HEK293 (cell line): Measurements from ENCODE around the gene ZDHHC14.

ENCODE experiments used
- CTCF ChIA-PET: fragments of 350-600 bp; formaldehyde crosslinking; extraction: SDS; loops from one replicate; lab custom pipeline; 2021; ENCODE audit warnings: antibody characterized with exemption; lab: Yijun Ruan, JAX
- POLR2A ChIA-PET: fragments of 300-600 bp; formaldehyde crosslinking; extraction: SDS; loops from one replicate; lab custom pipeline; 2020; ENCODE audit warnings: antibody characterized with exemption, inconsistent platforms; lab: Yijun Ruan, JAX
- H3K27ac ChIP-seq: fragments of 200-500 bp; sonication (Bioruptor generic); 2 replicates; pipeline ENCODE4 v1.5.1; 2014; ENCODE audit warnings: low read depth, low read length, control low read depth, inconsistent platforms; ENCODE audit errors: extremely low read depth
- H3K36me3 ChIP-seq, 2 experiments: fragments of 200-500 bp in 1 of 2; sonication (Bioruptor generic) in 1 of 2; 1 replicate in 1 of 2; 2 replicates in 1 of 2; pipeline ENCODE4 v1.5.1; 2014 to 2017; ENCODE audit warnings: inconsistent platforms in 2 of 2, low read length in 2 of 2; ENCODE audit not compliant: control insufficient read depth in 2 of 2, insufficient read depth in 1 of 2
- H3K4me1 ChIP-seq: fragments of 200-500 bp; sonication (Bioruptor generic); 2 replicates; pipeline ENCODE4 v1.5.1; 2014; ENCODE audit warnings: mild to moderate bottlenecking, low read length, inconsistent platforms; ENCODE audit not compliant: control insufficient read depth, insufficient read depth
- H3K4me3 ChIP-seq: 2 replicates; pipeline ENCODE4 v1.5.1; 2011; ENCODE audit warnings: low read depth, mild to moderate bottlenecking, control low read depth, low read length, moderate library complexity
- H3K9me3 ChIP-seq: fragments of 200-500 bp; sonication (Bioruptor generic); 2 replicates; pipeline ENCODE4 v1.5.1; 2014; ENCODE audit warnings: low read depth, low read length, inconsistent platforms; ENCODE audit not compliant: control insufficient read depth, insufficient read depth
- IKZF3 ChIP-seq: fragments of 450-650 bp; IDR thresholded peaks from 2 replicates; pipeline ENCODE4 v1.5.0; 2018; ENCODE audit warnings: missing biosample characterization, mild to moderate bottlenecking, missing genetic modification characterization, moderate library complexity
- MZF1 ChIP-seq: fragments of 450-650 bp; formaldehyde crosslinking; IDR thresholded peaks from 2 replicates; pipeline ENCODE4 v1.5.1; 2017; ENCODE audit warnings: missing biosample characterization, missing genetic modification characterization, borderline replicate concordance
- PRDM1 ChIP-seq: fragments of 450-650 bp; formaldehyde crosslinking; IDR thresholded peaks from 2 replicates; pipeline ENCODE4; 2016; ENCODE audit warnings: missing biosample characterization, missing genetic modification characterization
- TRIM28 ChIP-seq: IDR thresholded peaks from 2 replicates; pipeline ENCODE4 v1.6.1; 2011; ENCODE audit warnings: low read length, control low read depth, borderline replicate concordance
- WT1 ChIP-seq: fragments of 450-650 bp; formaldehyde crosslinking; IDR thresholded peaks from 2 replicates; pipeline ENCODE4 v1.5.1; 2016; ENCODE audit warnings: missing biosample characterization, missing genetic modification characterization
- ZBTB8A ChIP-seq: fragments of 450-650 bp; formaldehyde crosslinking; IDR thresholded peaks from 2 replicates; pipeline ENCODE4 v1.5.1; 2016; ENCODE audit warnings: missing biosample characterization, missing genetic modification characterization
- ZFHX2 ChIP-seq: fragments of 450-650 bp; formaldehyde crosslinking; conservative IDR thresholded peaks from 2 replicates; pipeline ENCODE4 v1.5.1; 2016; ENCODE audit warnings: missing biosample characterization, missing genetic modification characterization
- ZNF202 ChIP-seq: fragments of 450-650 bp; formaldehyde crosslinking; IDR thresholded peaks from 2 replicates; pipeline ENCODE4 v1.5.1; 2016; ENCODE audit warnings: missing biosample characterization, missing genetic modification characterization, borderline replicate concordance
- ZNF280C ChIP-seq: fragments of 450-650 bp; formaldehyde crosslinking; IDR thresholded peaks from 2 replicates; pipeline ENCODE4 v1.5.1; 2016; ENCODE audit warnings: missing biosample characterization, missing genetic modification characterization
- ZNF302 ChIP-seq: fragments of 450-650 bp; formaldehyde crosslinking; IDR thresholded peaks from 2 replicates; pipeline ENCODE4 v1.5.1; 2016; ENCODE audit warnings: missing biosample characterization, missing genetic modification characterization, low read depth
- ZNF37A ChIP-seq: fragments of 450-650 bp; IDR thresholded peaks from 2 replicates; pipeline ENCODE4 v1.5.1; 2018; ENCODE audit warnings: missing biosample characterization, missing genetic modification characterization
- ZNF510 ChIP-seq: fragments of 450-650 bp; formaldehyde crosslinking; IDR thresholded peaks from 2 replicates; pipeline ENCODE4 v1.5.1; 2018; ENCODE audit warnings: mild to moderate bottlenecking, missing genetic modification characterization, missing biosample characterization; ENCODE audit not compliant: insufficient replicate concordance
- ZNF626 ChIP-seq: fragments of 450-650 bp; sonication (Bioruptor Pico); formaldehyde crosslinking; IDR thresholded peaks from 2 replicates; pipeline ENCODE4 v1.5.1; 2018; ENCODE audit warnings: missing biosample characterization, missing genetic modification characterization, inconsistent platforms
- ZNF76 ChIP-seq: fragments of 450-650 bp; formaldehyde crosslinking; IDR thresholded peaks from 2 replicates; pipeline ENCODE4; 2016; ENCODE audit warnings: low read depth, missing biosample characterization, missing genetic modification characterization, borderline replicate concordance

The ZDHHC14 gene

GRCh38 chr6:157424491-157425020 lies 43.6 kb downstream of the ZDHHC14 start:
- no peak overlapping the region for H3K27ac ChIP-seq
- H3K4me1 ChIP-seq: peaks cover 6% of the 10 kb centered on the region; the same call in 1 of the 2 replicates
- POLR2A ChIA-PET: no interaction called here
- CTCF ChIA-PET: no interaction called here
- TF ChIP-seq ZNF280C (tag by site-specific recombination): no peak
- no peak overlapping the region for H3K4me3 ChIP-seq
- no peaks in the 10 kb centered on the region for H3K9me3 ChIP-seq
- no peaks in the 10 kb centered on the region; a peak in 1 of 3 replicates for H3K36me3 ChIP-seq

- no peaks in the 10 kb centered on the region for H3K36me3 ChIP-seq
- H3K9me3 ChIP-seq: no peaks in the 10 kb centered on the region
- POLR2A ChIA-PET: interaction anchor here (1.2 kb wide), 2 partner anchors 48 to 104 kb away, joined by 5 read pairs; partner anchors contain the start of gene TMEM242
- TF ChIP-seq ZNF37A (tag by site-specific recombination): no peak
- TF ChIP-seq ZNF202 (tag by site-specific recombination): no peak
- TF ChIP-seq ZFHX2 (tag by site-specific recombination): 0 out of 2 replicates have a peak, but pooled peaks have one; percentile 17
- no peak for TF ChIP-seq PRDM1 (tag by site-specific recombination)
- no peak for TF ChIP-seq ZNF76
- CTCF ChIA-PET: interaction anchor here (0.6 kb wide), 1 partner anchor 41 kb away, joined by 3 read pairs; no protein-coding TSS in a partner anchor
- H3K4me3 ChIP-seq: no peak overlapping the region
- no peak overlapping the region for H3K27ac ChIP-seq
- H3K4me1 ChIP-seq: peaks cover 6% of the 10 kb centered on the region; the same call in 1 of the 2 replicates
Observed at GRCh38 chr6:157427969-157428368, 47.0 kb downstream of the ZDHHC14 start.

GRCh38 chr6:157428427-157429202 lies 47.6 kb downstream of the ZDHHC14 start:
- H3K27ac ChIP-seq: no peak overlapping the region
- H3K9me3 ChIP-seq: no peaks in the 10 kb centered on the region
- H3K36me3 ChIP-seq: no peaks in the 10 kb centered on the region
- CTCF ChIA-PET: interaction anchor here (0.6 to 1.0 kb wide), 2 partner anchors 11 to 41 kb away, joined by 3 to 5 read pairs; no protein-coding TSS in a partner anchor
- POLR2A ChIA-PET: interaction anchor here (1.2 kb wide), 2 partner anchors 49 to 105 kb away, joined by 5 read pairs; partner anchors contain the start of gene TMEM242
- H3K4me3 ChIP-seq: no peak overlapping the region
- no peak for TF ChIP-seq WT1 (tag by site-specific recombination)
- no peak for TF ChIP-seq ZNF302 (tag by site-specific recombination)
- no peak for TF ChIP-seq ZNF37A (tag by site-specific recombination)
- TF ChIP-seq IKZF3 (tag by site-specific recombination): no peak
- 0 out of 2 replicates have a peak, but pooled peaks have one; percentile 18 for TF ChIP-seq ZBTB8A (tag by site-specific recombination)
- peak; percentile 35; the same call in 1 of the 2 replicates for TF ChIP-seq TRIM28
- no peak for TF ChIP-seq ZNF626
- TF ChIP-seq ZFHX2 (tag by site-specific recombination): no peak
- TF ChIP-seq MZF1 (tag by site-specific recombination): no peak
- no peak for TF ChIP-seq ZNF510 (tag by site-specific recombination)
- TF ChIP-seq, all 188 proteins: peak for 2
- H3K4me1 ChIP-seq: peaks cover 6% of the 10 kb centered on the region; the same call in 1 of the 2 replicates
